Ecto neural progenitor cell (in vitro differentiated cells): ENCODE results near the gene RAD51B.
"Not testable (repeated sequence)": the region's sequence is repeated elsewhere in the genome, so short reads cannot be mapped to it uniquely, and the experiment has no call there.

Experiments used
- DNase-seq: peaks from one replicate; pipeline ENCODE4 v3.0.0-alpha.2; 2018; ENCODE audit warnings: low spot score

The RAD51B gene

DNA sequence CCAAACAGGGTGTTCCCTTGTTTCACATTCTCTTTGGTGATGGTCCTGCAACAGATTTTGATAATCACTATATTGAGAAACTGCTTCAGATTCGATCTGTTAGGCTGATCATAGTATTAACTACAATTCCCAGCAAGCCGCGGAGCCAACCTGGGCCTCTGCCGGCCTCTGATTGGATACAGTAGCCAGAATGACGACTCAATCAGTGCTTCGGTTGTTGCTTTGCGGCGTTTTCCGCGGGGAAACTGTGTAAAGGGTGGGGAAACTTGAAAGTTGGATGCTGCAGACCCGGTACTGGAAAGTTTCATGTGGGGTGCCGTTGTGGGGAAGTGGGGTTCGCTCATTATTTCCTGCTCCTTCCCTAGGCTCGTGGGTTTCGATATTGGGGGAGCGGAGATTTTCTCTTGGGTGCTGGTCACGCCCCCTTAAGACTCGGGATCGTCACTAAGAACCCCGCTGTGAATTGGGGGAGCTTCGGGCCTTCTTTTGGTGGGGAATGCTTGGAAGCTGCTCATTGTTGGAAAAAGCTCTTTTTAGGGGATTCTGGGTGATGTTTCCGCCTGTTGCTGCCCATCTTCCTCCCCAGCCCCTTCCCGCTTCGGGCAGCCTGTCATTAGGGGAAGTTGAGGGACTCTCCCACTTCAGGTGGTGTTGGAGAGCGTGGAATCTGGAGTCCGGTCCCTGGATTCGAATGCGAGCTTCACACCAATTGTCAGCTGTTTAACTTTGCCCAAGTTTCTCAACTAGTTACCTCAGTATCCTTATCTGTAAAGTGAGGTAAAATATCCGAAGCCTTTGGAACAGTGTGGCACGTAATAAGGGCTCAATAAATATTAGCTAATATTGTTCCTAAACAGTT lies at the start of gene RAD51B:
Gene RAD51B, plus strand, starts transcription at position 217 of the 859 bp plus-strand sequence.
- peak; percentile 89 for DNase-seq

- DNase-seq: no peak
These were observed 45.7 kb upstream of the RAD51B start for GRCh38 chr14:67773844-67774377.

GRCh38 chr14:67776653-67777322 lies 42.8 kb upstream of the RAD51B start:
- no peak for DNase-seq

DNA sequence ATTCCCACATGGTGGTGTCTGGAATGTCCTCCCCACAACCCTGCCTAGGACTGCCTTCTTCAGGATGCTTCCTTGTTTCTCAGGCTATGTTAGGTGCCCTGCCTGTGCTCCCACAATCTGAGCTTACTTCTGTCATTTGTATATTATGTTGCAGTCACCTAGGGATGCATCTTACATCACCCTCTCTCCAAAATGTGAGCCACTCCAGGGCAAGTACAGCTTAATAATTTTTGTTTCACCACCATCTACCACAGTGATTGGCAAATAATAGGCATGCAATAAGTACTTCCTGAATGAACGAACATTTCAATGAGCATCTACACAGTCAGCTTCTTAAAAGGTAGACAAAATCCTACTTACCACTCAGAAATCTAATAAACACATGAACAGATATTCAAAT lies 40.8 kb upstream of the RAD51B start:
- DNase-seq: no peak

DNA sequence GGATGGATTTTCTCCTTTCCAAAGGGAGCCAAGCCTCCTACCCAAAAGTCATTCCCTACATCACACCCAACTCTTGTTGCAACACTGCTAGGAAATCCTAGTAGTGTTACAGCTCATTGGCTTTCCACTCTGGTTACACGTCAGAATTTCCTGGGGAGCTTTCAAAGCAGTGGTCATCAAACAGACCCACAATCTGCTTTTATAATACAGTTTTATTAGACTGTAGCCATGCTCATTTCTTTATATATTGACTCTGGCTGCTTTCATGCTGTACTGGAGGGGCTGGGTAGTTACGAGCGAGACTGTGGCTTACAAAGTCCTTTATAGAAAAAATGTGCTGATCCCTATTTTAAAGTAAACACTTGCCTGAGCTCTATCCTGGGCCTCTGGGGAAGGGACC lies 37.5 kb upstream of the RAD51B start:
- no peak for DNase-seq

- DNase-seq: no peak
These were observed 35.2 kb upstream of the RAD51B start for GRCh38 chr14:67784244-67784823.

DNA sequence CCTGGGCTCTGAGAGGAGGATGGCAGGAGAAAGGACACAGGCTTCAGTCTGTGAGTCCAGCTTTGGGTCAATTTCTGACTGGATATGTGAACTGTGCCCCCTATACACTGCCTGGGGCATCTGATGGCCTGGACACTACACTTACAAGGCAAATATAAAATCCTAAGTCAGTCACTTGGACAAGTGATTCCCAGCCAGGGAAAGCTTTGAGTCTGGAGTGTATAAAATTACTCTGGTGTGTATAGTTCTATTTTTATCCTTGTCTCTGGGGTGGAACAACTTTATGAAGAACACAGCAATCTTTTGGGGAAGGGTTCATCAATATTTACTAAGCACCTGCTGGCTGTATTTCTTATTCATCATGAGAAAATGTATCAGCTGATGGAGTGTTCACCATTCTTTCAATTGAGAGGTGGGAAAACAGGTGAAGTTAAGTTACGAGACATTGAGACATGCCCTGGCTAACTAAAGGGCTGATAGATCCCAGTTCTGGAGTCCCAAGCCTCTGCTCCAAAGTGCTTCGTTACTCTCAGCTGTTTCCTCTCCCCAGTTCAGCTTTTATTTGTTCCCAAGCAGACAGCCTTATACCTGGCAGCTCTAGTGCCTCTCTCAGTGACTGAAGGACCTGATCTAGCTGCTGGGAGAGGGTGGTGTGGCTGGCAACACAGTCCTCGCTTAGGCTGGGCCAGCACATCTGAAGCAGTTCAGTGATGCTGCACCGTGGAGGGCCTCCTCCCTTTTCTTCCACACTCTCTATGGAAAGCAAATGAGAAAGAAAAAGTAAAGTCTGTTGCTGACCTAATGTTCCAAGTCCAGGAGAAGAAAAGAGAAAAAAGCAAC lies 34.1 kb upstream of the RAD51B start:
- no peak for DNase-seq

DNA sequence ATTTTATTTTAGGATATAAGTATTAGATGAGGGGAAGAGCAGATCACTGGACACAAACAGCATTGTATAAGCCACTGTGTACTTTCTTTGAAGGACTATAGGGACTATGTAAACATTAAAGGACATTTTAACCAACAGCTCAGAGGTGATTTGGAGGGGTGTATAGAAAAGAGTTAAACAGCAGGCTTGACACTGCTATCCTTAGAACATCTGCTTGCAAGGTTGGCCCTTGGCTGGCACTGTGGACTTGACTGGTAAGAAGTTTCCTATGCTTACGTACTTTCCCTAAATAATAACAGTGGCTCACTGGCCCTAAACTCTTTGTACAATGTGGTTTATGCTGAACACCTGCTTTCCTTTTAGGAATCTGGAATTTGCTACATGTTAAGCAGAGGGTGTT lies 31.9 kb upstream of the RAD51B start:
- DNase-seq: no peak

DNA sequence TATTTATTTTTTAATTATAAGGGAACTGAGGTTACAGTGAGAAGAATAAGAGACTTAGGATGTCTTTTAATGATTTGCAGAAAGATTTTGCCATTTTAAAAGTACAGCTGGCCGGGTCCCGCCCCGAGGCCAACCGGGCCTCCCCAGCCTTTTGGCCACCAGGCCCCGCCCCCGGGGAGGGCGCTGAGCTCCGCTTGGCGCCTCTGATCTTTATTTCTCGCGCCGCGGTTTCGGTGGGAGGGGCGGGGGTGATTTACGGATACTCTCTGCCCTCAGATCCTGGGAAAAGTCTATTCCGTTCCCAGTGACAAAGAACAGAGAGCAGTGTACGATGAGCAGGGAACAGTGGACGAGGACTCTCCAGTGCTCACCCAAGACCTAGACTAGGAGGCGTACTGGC lies 20.8 kb upstream of the RAD51B start:
- DNase-seq: no peak

- DNase-seq: no peak
These were observed 18.8 kb upstream of the RAD51B start for GRCh38 chr14:67800743-67801142.

DNA sequence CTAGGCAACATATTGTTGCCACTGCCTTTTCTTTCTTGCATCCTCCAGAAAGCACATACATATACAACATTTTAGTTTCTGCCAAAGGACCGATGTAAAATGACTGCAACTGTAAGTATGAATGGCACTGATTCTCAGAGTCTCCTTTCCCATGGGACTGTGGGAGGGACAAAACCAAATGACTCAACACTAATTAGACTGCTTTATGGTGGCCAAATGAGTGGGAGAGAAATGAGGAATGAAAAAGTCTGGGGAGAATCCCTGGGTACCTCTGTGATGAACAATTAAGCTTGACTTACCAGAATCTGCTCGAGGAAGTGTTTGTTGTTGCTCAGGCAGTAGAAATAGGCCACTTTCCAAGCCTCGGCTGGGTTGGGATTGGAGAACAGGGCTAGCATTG lies 13.3 kb upstream of the RAD51B start:
- DNase-seq: no peak

DNA sequence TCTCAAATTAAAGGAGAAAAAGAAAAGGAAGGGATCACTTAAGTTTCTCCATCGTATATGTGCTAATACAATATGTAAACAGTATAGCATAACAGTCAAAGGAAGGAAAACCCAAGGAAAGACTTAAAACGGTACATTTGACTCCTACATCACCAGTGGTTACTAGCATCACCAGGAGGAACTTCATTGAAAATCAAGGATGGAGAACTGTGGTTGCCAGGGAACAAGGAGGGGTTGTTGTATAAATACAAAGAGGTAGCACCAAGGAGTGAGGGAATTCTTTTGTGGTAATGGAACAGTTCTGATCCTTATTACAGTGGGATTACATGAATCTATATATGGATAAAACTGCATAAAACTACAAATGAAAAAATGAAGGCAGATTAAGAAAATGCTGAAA lies 4.8 kb upstream of the RAD51B start:
- no peak for DNase-seq

- DNase-seq: no peak
These were observed 3.9 kb upstream of the RAD51B start for GRCh38 chr14:67815573-67816225.

DNA sequence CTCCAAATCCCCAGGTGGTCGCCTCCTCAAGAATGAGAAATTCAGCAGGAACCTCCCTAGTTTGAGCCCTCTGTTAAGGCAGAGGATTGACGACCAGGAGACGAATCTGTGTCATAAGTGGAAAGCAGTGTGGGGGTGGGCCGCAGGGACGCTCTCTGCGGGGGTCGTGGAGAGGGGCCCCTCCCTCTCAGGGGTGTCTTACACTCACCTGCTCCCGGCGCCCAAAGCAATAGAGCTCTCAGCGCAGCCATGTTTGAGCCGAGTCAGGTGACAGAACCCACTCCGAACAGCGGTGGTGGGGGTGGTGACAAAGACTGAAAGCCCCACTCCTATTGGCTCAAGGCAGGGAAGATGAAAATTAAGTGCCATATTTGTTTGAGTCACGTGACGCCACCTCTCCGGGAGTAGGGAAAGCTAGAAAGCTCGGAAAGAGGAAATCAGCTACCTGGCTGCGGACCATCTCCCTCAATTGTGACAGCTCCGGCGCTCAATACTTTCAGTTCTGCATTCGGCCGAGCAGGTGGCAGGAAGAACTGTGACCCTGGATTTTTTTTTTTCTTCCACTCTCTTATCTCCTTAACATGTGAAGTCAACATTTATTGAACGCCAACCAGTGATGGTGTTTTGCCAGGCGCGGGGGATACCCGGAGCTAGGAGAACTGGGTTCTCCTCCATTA lies 3.1 kb upstream of the RAD51B start, which contains the start of gene ZFYVE26:
Gene ZFYVE26, minus strand, starts transcription at position 265 of the 677 bp plus-strand sequence. CDS start 627 bp downstream, outside the sequence.
- peak; percentile 93 for DNase-seq

GRCh38 chr14:67817750-67818438 lies 1.7 kb upstream of the RAD51B start:
- DNase-seq: no peak

DNA sequence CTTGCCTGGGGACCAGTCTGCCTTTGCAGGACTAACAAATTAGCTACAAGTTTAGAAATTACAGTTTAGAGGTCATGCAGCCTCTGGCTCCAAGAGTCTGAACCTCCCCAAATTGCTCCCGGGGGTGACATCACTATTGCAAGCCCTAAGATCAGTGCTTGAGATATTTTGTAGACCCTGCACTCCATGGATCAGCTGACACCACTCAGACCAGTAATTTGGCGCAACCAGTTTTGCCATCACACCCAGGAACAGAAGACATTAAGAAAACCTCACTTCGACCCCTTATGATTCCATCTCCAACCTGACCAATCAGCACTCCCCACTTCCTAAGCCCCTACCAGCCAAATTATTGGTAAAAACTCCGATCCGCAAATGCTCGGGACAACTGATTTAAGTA lies 1.1 kb upstream of the RAD51B start:
- not testable (repeated sequence) for DNase-seq

GRCh38 chr14:67820428-67820971 lies 921 bp downstream of the RAD51B start:
- no peak for DNase-seq

DNA sequence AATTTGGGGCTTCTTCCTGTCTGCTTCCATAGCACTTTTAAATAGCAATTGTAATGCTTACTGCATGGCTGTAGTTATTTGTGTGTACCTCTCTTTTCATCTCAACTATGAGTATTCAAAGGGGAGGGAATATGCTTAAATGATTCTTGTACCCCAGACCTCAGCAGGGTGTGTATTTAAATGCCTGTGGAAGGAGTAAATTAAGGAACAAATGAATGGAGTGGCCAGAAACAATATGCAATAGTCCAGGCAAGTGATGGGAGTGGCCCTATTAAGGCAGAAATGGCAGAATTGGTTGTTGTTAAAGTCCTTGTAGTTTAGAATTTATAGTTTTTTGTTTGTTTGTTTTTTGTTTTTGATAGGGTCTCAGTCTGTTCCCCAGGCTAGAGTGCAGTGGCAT lies 1.5 kb downstream of the RAD51B start:
- DNase-seq: no peak

DNA sequence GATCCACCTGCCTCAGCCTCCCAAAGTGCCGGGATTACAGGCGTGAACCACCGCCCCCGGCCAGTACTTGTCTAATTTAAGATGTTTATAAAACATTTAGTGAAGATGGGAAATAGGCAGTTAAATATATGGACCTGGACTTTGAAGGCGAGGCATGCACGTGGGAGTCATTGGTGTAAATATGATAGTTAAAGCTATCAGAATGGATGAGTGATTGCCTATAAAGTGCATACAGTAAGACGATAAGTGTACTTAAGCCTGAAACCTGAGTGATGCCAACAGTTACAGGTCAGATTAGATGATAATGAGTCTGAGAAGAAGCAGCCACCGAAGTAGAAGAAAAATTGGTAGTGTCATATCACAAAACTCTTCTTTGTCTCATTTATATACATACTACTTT lies 11.5 kb downstream of the RAD51B start:
- DNase-seq: no peak

DNA sequence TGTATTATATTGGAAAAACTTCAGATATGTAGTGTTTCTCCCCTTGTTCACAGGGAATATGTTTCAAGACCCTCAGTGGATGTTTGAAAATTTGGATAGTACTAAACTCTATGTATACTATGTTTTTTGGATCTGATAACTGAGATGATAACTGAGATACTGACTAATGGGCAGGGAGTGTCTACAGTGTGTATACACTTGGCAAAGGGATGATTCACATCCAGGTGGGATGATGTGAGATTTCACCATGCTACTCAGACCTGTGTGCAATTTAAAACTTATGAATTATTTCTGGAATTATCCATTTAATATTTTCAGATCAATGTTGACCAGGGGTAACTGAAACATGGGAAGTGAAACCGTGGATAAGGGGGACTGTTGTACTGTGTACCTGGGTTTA lies 13.8 kb downstream of the RAD51B start:
- no peak for DNase-seq
